ENCODE measurements around the gene DDX51. TPM values are rescaled to one million over a fixed set of nuclear protein-coding genes. Genes with fewer than 3 reads are reported as not detected.

DDX51 gene
- total RNA-seq, 1 donor from 2014 or later: 18.0 TPM

DNA sequence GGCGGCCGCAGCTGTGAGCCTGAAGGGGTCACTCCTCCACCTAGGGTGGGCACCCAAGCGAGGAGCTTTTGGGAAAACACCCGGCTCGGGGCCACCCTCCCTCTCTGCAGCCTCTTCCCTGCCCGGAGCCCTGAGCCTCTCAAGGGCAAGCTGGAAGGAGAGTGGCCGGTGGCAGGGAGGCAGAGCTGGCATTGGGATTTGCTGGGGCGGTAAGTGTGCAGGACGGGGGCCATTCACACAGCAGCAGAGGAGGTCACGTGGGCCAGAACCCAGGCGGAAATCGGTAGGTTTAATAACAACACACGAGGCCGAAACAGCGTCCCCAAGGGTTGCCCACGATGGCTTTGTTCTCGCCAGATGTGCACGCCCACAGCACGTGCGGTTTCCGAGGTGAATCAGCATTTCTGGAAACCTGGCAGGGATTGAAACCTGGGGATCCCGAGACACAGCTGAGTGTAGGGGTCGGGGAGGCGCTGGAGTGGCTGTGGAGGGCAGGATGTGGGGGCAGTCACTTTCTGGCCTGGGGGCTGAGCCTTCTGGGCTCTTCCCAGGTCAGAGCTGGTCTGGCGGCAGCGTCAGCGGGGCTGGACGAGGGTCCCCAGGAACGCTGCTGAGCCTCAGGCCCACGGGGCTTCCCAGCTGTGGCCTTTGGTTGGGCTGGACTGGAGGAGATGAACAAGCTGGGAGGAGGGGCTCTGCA lies 23.6 kb upstream of the DDX51 start:
- DNase-seq (ENCODE audit: low spot score): no peak

GRCh38 chr12:132166801-132167591 lies 22.9 kb upstream of the DDX51 start:
- no peak for DNase-seq (ENCODE audit: low spot score)

- no peak for DNase-seq (ENCODE audit: low spot score)
Measured at GRCh38 chr12:132166093-132166492, 22.0 kb upstream of the DDX51 start.

DNA sequence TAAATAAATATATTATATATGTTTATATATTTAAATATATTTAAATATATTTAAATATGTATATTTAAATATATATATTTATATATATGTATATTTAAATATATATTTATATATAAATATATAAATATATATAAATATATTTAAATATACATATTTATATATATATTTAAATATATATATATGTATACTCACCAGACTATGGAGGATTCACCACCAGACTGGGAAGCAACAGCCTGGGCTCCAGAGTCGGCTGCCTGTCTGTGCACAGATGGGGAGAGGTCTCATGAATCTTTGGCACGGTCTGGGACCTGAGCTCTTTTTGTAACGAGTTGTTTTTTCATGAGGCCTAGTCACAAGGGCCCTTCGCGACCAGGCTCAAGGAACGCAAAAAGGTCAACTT lies 21.5 kb upstream of the DDX51 start:
- no peak for DNase-seq (ENCODE audit: low spot score)

DNA sequence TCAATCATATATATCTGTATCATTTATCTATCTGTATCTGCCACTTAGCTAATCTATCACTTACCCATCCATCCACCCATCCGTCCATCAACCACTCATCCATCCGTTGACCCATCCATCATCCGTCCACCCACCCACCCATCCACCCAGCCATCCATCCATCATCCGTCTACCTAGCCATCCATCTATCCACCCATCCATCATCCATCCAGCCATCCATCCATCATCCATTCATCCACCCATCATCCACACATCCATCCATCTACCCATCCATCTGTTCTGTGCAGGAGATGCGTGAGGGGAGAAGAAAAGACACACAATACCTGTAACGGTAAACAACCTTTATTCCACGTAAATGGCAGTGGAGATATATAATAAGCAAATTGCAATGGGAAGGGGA lies 20.3 kb upstream of the DDX51 start:
- no peak for DNase-seq (ENCODE audit: low spot score)

DNA sequence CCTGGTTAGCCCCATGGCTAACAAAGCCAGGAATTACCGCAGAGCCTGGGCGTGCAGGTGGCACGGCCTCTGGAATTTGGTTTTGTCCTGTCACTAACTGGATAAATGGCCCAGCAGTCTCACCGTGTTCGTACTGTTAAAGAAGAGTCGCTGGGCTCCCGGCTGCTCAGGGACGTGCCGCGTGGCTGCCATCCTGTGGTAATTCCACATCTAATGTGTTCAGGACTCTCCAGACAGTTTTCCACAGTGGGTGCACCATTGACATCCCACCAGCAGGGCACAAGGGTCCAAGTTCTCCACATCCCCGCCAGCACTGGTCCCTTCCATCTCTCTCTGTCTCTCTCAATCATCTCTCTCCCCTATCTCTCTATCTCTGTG lies 19.8 kb upstream of the DDX51 start:
- no peak for DNase-seq (ENCODE audit: low spot score)

- DNase-seq (ENCODE audit: low spot score): no peak
Measured at GRCh38 chr12:132163041-132163910, 19.2 kb upstream of the DDX51 start.

DNA sequence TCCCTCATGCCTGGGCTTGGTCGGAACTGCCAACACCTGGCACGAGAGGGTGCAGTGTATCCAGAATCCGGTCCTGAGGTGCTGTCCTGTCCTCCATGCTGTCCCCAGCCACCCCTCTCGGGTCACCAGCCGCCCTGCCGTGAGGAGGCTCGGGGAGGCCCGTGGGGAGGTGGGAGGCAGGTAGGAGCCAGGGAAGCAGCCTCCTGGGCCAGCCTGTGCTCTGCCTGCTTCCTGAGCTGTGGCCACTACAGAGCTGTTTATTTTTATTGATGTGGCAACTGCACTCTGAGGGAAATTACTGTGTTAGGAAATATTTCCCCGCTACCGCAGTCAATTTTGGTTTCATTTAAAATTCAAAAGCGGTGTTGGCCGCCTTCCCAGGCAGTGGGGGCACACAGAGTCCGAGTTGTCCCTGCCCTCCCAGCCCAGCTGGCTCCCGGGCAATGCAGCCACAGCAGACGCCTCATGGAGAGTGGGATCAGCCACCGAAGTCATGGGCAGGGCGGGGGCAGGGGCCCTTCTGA lies 18.5 kb upstream of the DDX51 start:
- no peak for DNase-seq (ENCODE audit: low spot score)

DNA sequence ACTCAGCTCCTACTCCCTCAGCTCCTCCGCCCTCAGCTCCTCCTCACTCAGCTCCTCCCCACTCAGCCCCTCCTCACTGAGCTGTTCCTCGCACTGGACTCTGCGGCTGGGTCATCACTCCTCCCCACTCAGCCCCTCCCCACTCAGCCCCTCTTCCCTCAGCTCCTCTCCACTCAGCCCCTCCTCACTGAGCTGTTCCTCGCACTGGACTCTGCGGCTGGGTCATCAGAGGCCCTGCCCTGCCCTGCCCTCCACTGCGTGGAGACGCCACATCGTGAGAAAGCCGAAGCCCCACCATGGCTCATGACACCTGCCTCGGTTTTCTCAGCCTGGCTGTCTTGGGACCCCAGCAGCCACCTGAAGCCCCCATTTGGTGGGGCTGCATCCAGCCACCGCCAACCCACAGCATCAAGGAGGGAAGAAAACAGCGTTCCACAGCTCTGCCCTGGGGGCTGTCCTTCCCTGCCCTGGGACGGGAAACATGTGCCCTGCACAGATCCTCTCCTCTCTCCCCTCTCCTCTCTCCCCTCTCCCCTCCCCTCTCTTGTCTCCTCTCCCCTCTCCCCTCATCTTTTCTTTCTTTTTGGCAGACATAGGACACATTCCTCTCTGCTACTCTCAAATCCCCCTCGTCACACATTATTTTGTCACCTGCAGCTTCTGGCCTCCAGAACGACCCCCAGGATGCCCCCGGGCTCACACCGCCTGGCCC lies 17.8 kb upstream of the DDX51 start:
- no peak for DNase-seq (ENCODE audit: low spot score)

DNA sequence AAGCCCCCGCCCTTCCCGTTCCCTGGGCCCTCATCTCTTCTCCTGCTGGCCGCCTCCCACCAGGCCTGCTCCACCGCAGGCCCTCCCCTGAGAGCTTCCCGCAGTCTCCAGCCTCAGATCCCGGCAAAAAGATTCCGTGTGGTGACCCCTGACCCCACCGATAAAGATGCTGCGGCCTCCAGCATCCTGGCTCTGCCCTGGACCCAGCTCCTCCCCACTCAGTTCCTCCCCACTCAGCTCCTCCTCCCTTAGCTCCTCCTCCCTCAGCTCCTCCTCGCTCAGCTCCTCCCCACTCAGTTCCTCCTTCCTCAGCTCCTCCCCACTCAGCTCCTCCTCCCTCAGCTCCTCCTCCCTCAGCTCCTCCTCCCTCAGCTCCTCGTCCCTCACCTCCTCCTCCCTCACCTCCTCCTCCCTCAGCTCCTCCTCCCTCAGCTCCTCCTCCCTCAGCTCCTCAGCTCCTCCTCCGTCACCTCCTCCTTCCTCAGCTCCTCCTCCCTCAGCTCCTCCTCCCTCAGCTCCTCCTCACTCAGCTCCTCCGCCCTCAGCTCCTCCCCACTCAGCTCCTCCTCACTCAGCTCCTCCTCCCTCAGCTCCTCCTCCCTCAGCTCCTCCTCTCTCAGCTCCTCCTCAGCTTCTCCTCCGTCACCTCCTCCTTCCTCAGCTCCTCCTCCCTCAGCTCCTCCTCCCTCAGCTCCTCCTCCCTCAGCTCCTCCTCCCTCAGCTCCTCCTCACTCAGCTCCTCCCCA lies 17.1 kb upstream of the DDX51 start:
- DNase-seq (ENCODE audit: low spot score): no peak

DNA sequence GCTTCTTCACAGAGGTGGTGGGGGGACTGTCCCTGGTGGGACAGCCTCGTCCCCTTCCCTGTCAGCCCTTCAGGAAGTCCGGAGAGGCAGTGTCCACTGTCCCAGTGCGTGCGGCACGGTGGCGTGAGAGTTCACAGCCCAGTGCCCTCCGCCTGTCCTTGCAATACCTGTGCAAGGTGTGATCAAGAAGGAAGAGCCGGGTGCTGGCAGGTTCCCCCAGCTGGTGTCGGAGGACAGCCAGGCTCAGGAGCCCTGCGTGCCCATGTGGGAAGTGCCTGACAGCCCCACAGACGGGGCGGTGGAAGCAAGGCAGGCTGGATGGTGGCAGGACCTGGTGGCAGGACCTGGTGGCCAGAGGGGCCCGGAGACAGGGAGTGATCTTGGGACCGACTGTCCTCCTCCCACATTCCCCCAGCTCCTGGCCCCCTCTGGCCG lies 16.5 kb upstream of the DDX51 start:
- no peak for DNase-seq (ENCODE audit: low spot score)

- no peak for DNase-seq (ENCODE audit: low spot score)
Measured at GRCh38 chr12:132160016-132160415, 15.9 kb upstream of the DDX51 start.

DNA sequence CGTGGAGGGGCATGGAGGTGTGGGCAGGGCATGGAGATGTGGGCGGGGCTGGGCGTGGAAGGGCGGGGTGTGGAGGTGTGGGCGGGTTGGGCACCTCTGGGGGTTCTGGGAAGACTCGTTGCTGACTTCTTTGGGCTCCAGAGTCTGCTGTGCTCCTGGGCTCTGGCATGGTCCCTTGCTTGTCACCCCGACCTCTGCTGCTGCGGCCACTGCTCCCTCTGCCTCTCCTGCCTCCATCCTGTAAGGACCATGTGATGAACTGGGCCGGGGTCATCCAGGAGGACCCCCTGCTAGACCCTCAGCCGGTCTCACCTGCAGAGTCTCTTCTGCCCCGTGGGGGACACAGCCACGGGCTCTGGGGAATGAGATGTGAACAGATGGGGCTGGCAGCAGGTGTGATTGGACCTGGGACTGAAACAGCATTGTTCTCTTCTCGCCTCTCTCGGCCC lies 15.5 kb upstream of the DDX51 start:
- no peak for DNase-seq (ENCODE audit: low spot score)

GRCh38 chr12:132158677-132159554 lies 14.8 kb upstream of the DDX51 start:
- no peak for DNase-seq (ENCODE audit: low spot score)

GRCh38 chr12:132157733-132158409 lies 13.8 kb upstream of the DDX51 start:
- DNase-seq (ENCODE audit: low spot score): no peak

- DNase-seq (ENCODE audit: low spot score): no peak
Measured at GRCh38 chr12:132156573-132157325, 12.6 kb upstream of the DDX51 start.

- no peak for DNase-seq (ENCODE audit: low spot score)
Measured at GRCh38 chr12:132155771-132156572, 11.9 kb upstream of the DDX51 start.
